ENCODE results near the gene DNAJC6. TPM values are rescaled to one million over a fixed set of nuclear protein-coding genes. Genes with fewer than 3 reads are reported as not detected.

The DNAJC6 gene
- total RNA-seq, 2 donors from 2014 or later = 3.7 TPM

- Histone ChIP-seq H3K27ac (no peak overlapping the region), H3K9me3 (no peaks in the 10 kb centered on the region), H3K4me1 (ENCODE audit: control insufficient read depth in 1 of 2, low read depth in 2 of 2) (peaks cover 10 to 24% of the 10 kb centered on the region in 2 donors), H3K4me3 (no peak overlapping the region), H3K36me3 (peaks cover 6% of the 10 kb centered on the region), H3K27me3 (replicated peaks; ENCODE audit: insufficient read depth) (no peaks in the 10 kb centered on the region)
- no peak for DNase-seq (ENCODE audit: low spot score)
- TF ChIP-seq CTCF (IDR thresholded peaks at IDR 0.05) = no peak
- ATAC-seq (ENCODE audit: insufficient number of reproducible peaks, low FRiP score, low read depth) = no peak
Observed at GRCh38 chr1:65434255-65434654, 124.9 kb downstream of the DNAJC6 start.

- H3K27me3 ChIP-seq (replicated peaks; ENCODE audit: insufficient read depth) = no peaks in the 10 kb centered on the region
- TF ChIP-seq CTCF (IDR thresholded peaks at IDR 0.05) = no peak
- DNase-seq (ENCODE audit: low spot score) (no peak), ATAC-seq (ENCODE audit: insufficient number of reproducible peaks, low FRiP score, low read depth) (no peak)
- H3K9me3 ChIP-seq = no peaks in the 10 kb centered on the region
- no peak overlapping the region for H3K4me3 ChIP-seq
- H3K4me1 ChIP-seq (ENCODE audit: control insufficient read depth in 1 of 2, low read depth in 2 of 2) = peaks cover 10 to 20% of the 10 kb centered on the region in 2 donors
- H3K36me3 ChIP-seq = peaks cover 6% of the 10 kb centered on the region
- H3K27ac ChIP-seq = no peak overlapping the region
Observed at GRCh38 chr1:65434760-65435159, 125.4 kb downstream of the DNAJC6 start.

- Histone ChIP-seq H3K4me1 (ENCODE audit: control insufficient read depth in 1 of 2, low read depth in 2 of 2) (peaks cover under 1 to 8% of the 10 kb centered on the region in 2 donors), H3K4me3 (no peak overlapping the region), H3K9me3 (no peaks in the 10 kb centered on the region), H3K27me3 (replicated peaks; ENCODE audit: insufficient read depth) (no peaks in the 10 kb centered on the region), H3K27ac (no peak overlapping the region), H3K36me3 (peaks cover 6% of the 10 kb centered on the region)
- DNase-seq (ENCODE audit: low spot score) = no peak
- no peak for TF ChIP-seq CTCF (IDR thresholded peaks at IDR 0.05)
- no peak for ATAC-seq (ENCODE audit: insufficient number of reproducible peaks, low FRiP score, low read depth)
Observed at GRCh38 chr1:65435987-65436386, 126.6 kb downstream of the DNAJC6 start.

- H3K4me1 ChIP-seq (ENCODE audit: control insufficient read depth in 1 of 2, low read depth in 2 of 2) = peaks cover 0 to 8% of the 10 kb centered on the region in 2 donors
- no peaks in the 10 kb centered on the region for H3K9me3 ChIP-seq
- H3K4me3 ChIP-seq = no peak overlapping the region
- no peaks in the 10 kb centered on the region for H3K36me3 ChIP-seq
- no peak for ATAC-seq (ENCODE audit: insufficient number of reproducible peaks, low FRiP score, low read depth)
- H3K27me3 ChIP-seq (replicated peaks; ENCODE audit: insufficient read depth) = no peaks in the 10 kb centered on the region
- no peak for TF ChIP-seq CTCF (IDR thresholded peaks at IDR 0.05)
- DNase-seq (ENCODE audit: low spot score) = no peak
- no peak overlapping the region for H3K27ac ChIP-seq
Observed at GRCh38 chr1:65437616-65438015, 128.3 kb downstream of the DNAJC6 start.

GRCh38 chr1:65440322-65440900, 131.1 kb downstream of the DNAJC6 start:
- no peak for DNase-seq (ENCODE audit: low spot score)
- Histone ChIP-seq H3K36me3 (no peaks in the 10 kb centered on the region), H3K27ac (no peak overlapping the region), H3K4me3 (no peak overlapping the region), H3K27me3 (replicated peaks; ENCODE audit: insufficient read depth) (no peaks in the 10 kb centered on the region), H3K4me1 (ENCODE audit: control insufficient read depth in 1 of 2, low read depth in 2 of 2) (peaks cover 0 to 8% of the 10 kb centered on the region in 2 donors), H3K9me3 (no peaks in the 10 kb centered on the region)
- no peak for TF ChIP-seq CTCF (IDR thresholded peaks at IDR 0.05)
- no peak for ATAC-seq (ENCODE audit: insufficient number of reproducible peaks, low FRiP score, low read depth)

Measured in thoracic aorta (tissue), 2 donors.